Ecto neural progenitor cell (in vitro differentiated cells): ENCODE data around the gene CCDC12.

Experiments used
- DNase-seq: peaks from one replicate; pipeline ENCODE4 v3.0.0-alpha.2; 2018; ENCODE audit warnings: low spot score

CCDC12 gene

DNA sequence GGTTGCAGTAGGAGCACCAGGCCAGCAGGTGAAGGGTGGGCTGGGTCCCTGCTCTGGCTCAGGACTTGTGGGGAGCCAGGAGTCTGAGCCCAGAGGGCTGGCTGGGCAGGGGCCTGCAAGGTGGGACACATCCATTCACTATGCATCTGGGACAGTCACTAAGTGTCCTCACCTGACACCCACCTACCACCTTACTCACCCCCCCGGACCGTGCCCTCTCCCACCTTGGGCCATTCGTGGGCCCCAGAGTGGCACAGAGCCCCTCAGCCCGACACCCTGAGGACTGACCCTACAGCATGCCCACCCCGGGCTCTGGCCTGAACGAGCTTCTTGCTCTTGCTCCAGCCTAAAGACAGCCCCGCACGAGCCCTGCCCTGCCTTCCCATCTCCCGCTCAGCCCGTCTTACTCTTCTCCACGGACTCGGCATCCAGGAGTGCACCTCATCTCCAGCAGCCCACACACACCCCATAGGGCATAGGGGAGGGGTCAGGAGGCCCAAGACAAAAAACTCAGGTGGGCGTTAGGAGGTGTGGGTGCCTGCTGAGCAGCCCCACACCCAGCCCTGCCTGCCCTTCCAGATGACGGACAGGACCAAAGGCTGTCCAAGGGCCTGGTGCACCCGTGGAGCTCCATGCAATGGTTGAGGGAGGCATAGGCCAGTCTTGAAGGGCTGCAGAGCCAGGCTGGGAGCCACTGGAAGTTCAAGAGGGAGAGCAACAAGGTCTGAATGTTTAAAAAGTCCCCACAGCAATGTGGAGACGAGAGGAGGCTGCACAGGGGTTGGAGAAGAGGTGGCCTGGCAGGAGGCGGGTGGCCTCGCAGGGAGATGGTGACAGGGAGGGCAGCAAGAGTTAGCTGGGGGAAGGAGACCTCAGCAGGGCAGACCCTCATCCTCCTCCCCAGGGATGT, 72.0 kb downstream of the CCDC12 start:
- DNase-seq = no peak

DNA sequence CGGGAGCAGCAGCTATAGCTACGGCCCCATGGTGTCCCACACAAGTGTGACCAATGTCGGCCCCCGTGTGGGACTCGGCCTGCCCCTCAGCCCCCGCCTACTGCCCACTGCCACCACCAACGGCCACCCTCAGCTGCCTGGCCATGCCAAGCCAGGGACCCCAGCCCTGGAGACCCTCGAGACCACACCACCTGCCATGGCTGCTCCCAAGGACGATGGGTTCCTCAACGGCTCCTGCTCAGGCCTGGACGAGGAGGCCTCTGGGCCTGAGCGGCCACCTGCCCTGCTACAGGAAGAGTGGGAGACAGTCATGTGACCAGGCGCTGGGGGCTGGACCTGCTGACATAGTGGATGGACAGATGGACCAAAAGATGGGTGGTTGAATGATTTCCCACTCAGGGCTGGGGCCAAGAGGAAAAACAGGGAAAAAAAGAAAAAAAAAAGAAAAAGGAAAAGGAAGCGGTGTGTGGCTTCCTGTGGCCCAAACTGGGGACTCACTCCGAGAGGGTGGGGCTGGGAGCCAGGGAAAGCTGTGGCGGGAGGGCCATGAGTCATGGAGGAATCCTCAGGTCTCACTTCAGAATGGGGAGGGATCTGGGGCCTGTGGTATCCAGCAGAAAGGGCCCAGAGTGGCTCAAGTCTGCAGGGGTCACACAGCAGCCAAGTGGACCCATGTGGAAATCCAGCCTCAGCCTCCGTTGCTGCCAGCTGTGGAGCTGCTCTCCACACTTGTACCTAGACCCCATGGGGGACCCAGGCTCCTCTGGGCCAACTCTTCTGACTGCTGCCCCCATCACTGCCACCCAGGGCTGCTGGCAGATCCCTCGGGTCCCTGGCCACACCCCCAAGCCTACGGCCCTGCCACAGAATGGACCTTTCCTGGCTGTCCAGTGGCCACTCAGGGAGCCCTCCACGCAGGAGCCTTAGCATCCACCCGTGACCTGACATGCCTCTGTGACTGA, 72.9 kb downstream of the CCDC12 start:
- DNase-seq = no peak

DNA sequence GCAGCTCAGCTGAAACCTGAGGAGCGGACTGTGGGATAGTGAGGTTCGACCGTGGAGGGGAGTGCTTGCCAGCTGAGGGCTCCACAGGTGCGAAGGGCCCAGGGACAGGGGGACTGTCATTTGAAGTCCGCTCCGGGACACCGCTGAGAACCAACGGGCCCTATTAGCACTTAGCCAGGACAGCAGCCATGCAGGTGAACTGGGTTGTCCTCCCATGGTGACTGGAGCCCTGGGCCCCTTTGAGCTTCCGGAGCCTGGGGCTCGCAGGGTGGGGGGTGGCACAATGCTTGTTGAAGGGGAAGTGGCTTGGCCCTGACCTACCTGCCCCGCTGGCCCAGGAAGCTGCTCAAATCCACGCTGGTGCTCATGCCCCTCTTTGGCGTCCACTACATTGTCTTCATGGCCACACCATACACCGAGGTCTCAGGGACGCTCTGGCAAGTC, 74.3 kb downstream of the CCDC12 start:
- DNase-seq = no peak

DNA sequence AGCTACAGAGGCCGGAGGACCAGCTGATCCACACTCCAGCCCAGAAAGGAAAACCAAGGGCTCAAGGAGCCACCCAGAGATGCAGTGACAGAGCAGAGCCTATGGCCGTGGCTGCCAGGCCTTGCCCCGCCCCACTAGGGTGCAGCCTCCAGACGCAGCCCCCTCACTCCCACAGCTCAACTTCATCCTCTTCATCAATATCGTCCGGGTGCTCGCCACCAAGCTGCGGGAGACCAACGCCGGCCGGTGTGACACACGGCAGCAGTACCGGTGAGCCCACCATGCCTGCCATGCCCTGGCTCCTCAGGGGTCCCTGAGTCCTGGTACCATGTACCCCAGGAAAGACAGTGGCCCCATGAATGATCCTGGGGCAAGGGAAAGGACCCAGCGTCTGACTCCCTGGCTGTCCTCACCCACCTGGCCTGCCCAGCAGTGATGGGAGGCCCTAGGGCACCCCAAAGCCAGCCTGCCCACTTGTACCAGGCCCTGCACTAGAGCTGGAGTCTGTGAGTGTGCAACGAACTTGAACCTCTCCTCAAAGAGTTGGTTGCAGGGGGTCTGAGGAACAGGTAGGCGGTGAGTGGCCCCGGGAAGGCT, 74.9 kb downstream of the CCDC12 start:
- DNase-seq = no peak

DNA sequence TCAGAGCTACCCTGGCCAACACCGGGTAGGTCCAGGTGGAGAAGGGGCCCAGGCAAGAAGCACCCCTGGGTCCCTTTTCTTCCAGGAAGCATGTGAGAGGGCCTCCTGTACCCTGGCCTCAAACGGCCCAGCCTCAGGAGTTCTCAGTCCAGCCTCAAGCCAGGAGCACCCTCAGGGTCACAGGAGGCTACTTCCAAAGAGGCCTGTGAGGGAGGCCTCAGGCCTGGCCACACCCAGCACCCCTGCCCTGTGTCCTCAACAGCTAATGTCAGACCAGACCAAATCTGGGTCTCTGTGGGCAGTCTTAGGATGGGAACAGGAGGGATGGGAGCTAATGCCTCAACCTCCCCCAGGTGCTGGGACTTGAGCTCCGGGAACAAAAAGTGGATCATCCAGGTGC, 75.5 kb downstream of the CCDC12 start:
- DNase-seq = no peak

DNA sequence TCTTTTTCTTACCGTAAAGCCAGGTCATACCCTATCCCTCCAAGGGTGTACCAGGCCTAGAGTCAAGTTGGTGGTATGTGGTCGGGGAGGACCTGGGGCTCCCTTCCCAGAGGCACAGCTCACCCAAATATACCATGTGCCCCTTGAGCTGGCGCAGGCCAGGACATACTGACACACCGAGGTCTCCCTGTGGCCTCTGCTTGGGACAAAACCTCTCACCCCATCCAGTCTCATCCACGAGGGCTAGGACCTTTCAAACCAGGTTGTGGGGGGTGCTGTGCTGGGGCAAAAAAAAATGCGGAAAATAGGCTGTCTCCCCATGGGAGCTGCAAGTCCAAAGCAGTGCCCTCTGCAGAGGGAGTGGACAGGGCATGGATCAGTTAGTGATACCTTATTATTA, 76.2 kb downstream of the CCDC12 start:
- no peak for DNase-seq

DNA sequence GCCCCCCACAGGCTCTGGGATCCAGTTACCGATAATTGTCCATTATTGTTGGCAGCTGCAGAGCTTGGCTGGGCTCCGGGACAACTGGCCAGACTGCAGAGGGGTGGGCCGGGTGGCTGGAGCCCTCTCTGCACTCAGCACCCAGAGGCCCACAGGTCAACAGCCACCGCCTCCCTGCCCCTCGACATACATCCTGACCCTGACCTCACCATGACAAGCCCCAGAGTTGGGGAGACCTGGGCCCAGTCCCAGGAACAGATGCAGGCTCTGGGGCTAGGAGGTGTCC, 76.6 kb downstream of the CCDC12 start:
- DNase-seq = no peak

DNA sequence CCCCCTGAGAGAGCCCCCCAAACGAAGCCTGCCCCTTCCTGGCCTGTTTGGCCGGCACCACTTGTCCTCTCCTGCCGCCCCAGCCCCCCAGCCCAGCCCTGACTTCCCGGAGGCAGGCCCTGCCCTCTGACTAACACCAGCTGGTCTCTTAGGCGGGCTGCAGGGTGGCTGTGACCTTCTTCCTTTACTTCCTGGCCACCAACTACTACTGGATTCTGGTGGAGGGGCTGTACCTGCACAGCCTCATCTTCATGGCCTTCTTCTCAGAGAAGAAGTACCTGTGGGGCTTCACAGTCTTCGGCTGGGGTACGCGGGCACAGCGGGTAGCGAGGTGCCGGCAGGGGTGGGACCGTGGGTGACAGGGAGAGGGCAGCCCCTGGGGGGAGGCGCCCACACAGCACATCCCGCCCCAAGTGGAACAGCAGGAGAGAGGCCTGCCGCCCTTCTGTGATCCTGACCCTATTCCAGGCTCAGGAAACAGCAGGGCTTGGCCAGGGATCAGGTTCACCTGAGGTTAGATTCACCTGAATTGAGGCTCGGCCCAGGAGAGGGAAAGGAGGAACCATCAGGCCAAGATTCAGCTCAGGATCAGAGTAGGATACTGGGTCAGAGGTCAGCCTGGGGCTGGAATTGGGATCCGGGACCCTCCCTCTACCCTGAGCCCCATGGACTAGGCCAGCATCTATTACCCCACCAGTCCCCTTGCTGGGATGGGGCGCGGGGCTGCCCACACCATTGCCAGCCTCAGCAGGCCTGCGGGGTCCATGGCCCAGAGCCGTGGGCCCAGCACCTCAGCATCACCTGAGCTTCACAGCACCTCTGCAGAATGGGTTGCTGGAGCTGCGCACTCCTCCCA, 77.2 kb downstream of the CCDC12 start:
- no peak for DNase-seq

DNA sequence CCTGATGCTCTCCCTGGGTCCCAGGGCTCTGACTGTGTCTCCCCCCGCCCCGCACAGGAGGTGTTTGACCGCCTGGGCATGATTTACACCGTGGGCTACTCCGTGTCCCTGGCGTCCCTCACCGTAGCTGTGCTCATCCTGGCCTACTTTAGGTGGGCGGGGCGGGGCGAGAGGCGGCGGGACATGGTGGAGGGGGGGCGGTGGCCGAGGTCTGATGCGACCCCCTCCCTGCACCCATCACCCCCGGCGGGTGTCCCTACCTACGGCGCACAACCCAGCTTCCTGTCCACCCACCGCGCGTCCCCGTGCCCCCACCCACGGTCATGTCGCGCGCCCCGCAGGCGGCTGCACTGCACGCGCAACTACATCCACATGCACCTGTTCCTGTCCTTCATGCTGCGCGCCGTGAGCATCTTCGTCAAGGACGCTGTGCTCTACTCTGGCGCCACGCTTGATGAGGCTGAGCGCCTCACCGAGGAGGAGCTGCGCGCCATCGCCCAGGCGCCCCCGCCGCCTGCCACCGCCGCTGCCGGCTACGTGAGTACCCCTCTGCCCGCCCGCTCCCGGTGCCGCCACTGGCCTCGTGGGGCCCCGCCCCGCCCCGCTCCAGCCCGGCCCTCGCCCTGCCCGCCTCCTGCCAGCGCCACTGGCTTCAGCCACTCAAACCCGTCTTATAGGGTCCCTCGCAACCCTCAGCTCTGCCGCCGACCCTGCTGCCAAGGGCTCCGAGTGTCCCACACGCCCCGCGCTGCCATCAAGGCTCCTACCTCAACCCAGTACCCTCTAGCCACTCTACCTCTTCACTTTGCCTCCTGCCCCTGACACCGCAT, 78.0 kb downstream of the CCDC12 start:
- no peak for DNase-seq

DNA sequence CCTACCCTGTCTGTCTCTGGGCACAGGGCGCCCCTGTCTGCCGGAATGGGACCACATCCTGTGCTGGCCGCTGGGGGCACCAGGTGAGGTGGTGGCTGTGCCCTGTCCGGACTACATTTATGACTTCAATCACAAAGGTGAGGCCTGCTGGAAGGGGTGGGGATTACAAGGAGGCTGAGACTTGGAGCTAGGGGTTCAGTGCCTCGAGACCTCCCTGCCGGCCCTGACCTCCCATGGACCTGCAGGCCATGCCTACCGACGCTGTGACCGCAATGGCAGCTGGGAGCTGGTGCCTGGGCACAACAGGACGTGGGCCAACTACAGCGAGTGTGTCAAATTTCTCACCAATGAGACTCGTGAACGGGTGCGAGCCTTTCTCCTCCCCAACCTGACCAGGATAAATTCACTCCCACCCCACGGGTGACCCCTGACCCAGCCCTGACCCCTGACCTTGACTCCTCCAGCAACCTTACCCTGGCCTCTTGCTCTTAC, 78.7 kb downstream of the CCDC12 start:
- DNase-seq = no peak

DNA sequence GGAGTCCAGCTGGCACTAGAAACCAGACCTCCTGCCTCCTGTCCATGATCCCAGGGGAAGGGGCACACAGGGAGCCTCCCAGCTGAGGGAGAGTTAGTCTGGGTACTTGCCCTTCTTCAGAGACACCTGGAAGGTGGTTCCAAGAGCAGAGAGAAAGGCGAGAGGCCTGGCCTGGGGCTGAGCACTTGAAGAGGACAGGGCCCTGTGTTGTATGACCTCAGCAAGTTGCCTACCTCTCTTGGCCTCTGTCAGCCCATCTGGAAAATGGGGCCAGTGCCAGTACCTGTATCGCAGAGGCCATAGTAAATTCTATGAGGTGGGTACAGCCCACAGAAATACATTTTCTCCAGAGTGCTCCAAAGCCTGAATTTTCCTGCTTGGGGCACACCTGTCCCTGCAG, 79.5 kb downstream of the CCDC12 start:
- no peak for DNase-seq

DNA sequence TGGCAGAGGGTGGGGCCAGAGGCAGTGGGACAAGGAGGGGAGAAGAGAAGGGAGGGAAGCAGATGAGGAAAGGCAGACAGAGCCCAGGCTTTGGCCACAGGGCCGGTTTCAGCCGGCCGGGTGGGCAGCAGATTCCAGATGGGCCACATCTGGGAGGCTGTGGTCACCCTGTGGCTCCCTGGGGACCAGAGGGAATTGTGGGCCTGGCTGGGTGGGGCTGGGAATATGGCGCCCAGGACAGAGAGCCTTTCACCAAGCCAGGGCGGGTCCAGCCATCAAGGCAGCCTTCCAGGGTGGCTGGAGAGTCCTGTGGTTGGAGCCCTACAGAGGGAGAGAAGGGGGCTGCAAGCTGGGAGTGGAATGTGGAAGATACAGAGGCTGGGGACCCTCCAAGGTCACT, 80.2 kb downstream of the CCDC12 start:
- DNase-seq = no peak

DNA sequence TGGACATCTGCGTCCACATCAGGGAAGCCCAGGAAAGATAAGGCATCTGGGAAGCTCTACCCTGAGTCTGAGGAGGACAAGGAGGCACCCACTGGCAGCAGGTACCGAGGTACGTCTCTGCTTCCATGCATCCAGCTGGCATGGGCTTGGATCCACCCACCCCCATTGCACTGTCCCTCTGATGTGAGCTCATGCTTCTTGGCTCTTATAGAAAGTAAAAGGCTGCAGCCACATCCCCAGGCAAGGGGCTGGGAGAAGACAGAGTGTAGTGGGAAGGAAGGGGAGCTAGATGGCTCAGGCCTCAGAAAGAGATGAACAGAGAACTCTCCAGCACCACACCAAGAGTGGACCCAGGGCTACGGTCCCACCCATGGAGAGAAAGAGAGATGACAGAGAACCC, 80.8 kb downstream of the CCDC12 start:
- DNase-seq = no peak

DNA sequence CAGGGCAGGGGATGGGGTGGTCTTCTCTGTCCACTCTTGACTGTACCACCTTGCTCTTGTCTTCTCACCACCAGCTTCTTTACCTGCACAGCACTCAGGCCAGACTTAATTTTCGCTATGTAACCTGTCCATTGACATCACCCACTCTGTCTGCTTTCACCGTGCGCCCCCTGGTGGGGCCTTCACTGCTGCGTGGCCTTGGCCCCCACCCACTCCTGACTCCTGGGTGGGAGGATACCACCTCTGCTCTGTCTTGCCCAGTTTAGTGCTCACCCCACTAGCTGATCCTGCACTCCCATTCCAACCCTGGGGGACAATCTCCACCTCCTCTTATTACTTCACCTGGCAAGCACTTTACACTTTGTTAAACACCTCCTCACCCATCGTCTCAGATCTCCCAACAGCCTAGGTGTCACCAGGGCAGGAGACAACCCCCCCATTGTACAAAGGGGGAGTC, 81.3 kb downstream of the CCDC12 start:
- no peak for DNase-seq

DNA sequence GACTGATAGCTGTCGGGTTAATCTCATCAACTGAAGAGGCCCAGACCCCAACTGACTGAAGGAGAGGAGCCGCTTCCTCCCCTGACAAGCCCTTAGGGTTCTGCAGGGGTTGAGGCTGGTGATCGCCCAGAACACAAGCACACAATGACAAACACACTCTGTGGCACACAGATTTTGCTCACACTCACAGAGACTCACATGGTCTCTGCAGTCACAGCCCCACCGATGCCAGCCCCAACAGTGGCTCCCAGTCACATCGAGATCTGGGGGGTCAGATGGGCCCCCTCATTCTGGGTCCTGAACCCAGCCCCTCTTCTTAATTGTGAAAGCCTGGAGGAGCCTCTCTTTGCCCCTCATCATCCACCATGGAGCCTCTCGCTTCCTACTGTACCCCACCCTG, 82.3 kb downstream of the CCDC12 start:
- no peak for DNase-seq

DNA sequence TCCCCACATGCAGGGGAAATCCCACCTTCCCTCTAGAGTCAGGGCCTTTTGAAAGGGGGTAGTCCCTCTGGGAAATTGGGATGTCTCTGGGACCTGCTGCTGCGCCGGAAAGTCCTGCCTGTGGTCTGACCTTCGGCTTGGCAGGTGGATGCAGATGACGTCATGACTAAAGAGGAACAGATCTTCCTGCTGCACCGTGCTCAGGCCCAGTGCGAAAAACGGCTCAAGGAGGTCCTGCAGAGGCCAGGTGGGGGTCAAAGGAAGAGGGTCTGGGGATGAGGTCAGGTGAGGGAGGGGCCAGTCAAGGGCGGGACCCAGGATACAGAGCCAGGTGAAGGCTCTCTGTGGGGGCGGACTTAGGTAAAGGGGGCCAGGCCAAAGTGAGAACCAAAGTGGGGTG, 82.8 kb downstream of the CCDC12 start:
- no peak for DNase-seq

DNA sequence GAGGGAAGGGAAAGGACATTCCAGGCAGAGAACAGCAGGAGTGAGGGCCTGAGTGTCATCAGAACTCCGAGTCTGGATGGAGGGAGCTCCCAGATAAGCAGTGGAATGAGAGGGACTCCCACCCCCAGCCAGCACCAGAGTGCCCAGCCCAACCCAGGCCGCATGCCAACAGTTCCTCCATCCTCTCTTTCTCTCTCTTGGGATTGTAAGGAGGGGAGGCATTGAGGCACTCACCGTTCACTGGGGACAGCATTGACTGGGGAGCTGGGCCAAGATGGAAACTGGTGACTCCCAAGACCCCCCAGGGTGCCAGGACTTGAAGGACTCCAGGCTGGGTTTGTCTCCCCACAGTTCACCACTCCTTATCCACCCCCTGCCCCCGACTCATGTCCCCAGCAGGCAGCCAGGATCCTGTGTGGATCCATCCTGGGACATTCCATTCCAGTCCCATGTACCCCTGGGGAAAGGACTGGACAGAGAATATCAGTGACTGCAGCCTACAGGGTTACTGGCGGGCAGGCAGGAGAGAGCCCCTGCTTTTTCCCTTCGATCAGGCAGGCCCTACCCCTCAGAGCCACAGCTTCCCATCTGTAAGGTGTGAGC, 83.3 kb downstream of the CCDC12 start:
- no peak for DNase-seq

DNA sequence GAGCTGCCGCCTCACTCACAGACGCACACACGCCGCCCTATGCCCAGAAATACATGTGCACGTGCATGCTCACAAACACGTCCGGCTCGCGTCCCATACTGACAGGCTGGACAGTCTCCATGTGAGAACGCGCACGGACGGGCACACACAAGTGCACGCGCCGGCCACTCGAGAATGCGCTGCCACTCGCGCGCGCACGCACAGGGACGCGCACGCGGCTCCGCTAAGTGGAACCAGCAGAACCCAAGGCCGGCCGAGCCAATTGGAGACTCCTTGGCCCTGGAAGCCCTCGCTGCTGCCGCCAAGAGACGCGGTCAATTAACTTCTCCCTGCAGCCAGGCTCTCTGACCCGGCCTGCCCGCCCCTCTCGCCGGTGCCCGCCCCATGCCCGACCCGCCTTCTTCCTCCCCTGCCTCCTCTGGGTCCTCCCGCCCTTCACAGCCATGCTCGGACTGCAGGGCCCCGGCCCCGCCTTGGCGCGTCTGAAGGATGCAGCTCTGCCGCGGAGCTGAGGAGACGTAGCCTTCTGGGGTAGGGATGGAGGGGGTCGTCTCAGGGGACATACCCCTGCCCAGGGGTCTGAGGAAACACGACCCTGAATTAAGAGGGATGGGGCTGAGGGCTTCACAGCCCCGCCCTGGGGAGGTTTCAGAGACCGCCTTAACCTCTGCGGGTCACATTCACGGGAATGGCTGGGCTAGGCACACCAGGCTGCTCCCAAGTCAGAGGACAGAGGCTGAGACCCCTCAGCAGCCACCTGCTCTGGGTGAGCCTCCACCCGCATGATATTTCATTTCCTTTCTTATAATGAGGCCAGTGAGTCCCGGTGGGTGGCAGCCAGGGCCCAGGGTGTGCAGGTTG, 84.0 kb downstream of the CCDC12 start:
- DNase-seq = peak; percentile 94

DNA sequence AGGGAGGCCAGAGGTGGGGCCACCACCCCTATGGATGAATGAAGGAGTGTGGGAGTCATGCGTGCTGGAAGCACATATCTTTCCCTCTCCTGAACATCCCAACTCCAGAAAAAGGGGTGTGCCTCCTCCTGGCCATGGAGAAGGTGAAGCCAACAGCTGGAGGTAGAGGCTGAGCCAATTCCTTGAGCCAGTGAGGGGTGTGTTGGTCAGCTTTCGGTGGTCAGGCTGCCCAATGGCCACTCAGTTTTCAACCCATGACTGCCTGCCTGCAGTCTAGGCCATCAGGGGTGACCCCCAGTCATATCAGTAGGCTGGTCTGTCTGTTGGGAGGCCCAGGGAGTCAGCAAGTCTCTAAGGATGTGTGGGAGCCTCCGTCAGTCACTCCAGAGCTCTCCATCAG, 85.4 kb downstream of the CCDC12 start:
- DNase-seq = no peak
